IMR-90 (cell line): ENCODE measurements around the gene MOCS1. TPM values are rescaled to one million over a fixed set of nuclear protein-coding genes. Genes with fewer than 3 reads are reported as not detected.
A peak's percentile ranks its signal among the peaks of the same experiment; 100 is the strongest.

Experiments
- ATAC-seq: fragments of 200-7000 bp; cut with Tn5 transposase; 2 replicates; pipeline ENCODE4 v1.9.1; 2020; ENCODE audit warnings: low read depth, mild to moderate bottlenecking, moderate library complexity
- BruUV-seq: library from RNA; stranded (reverse); fragments of 400-500 nt; replicated peaks from 2 replicates; lab custom pipeline; 2021; lab: Mats Ljungman, UMichigan
- CTCF ChIA-PET: fragments of 300-600 bp; formaldehyde crosslinking; extraction: SDS; loops from one replicate; lab custom pipeline; 2021; ENCODE audit warnings: antibody characterized with exemption; lab: Yijun Ruan, JAX
- POLR2A ChIA-PET: fragments of 300-600 bp; sonication (Branson Sonifier 250); formaldehyde crosslinking; loops from one replicate; lab custom pipeline; 2022; ENCODE audit warnings: antibody characterized with exemption; ENCODE audit not compliant: unreplicated experiment; lab: Charles Lee
- DNase-seq: peaks from one replicate; pipeline ENCODE4 v3.0.0; 2013
- H2AFZ ChIP-seq: replicated peaks from 2 replicates; pipeline ENCODE3; 2013; ENCODE audit warnings: low read length, mild to moderate bottlenecking; ENCODE audit not compliant: poor library complexity
- H2AK5ac ChIP-seq: 2 replicates; pipeline ENCODE4 v1.6.1; 2013; ENCODE audit warnings: low read depth, low read length, inconsistent platforms
- H2AK9ac ChIP-seq: replicated peaks from 2 replicates; pipeline ENCODE3; 2013; ENCODE audit warnings: mild to moderate bottlenecking, low read depth, low read length, moderate library complexity; ENCODE audit not compliant: poor library complexity
- H2BK120ac ChIP-seq: 2 replicates; pipeline ENCODE4 v1.6.1; 2013; ENCODE audit warnings: low read depth, low read length, inconsistent platforms
- H2BK15ac ChIP-seq: 3 replicates; pipeline ENCODE4 v1.6.1; 2013; ENCODE audit warnings: low read depth, low read length, inconsistent platforms
- H2BK20ac ChIP-seq: 2 replicates; pipeline ENCODE4 v1.6.1; 2013; ENCODE audit warnings: low read depth, mild to moderate bottlenecking, inconsistent platforms, low read length, moderate library complexity
- H2BK5ac ChIP-seq: 2 replicates; pipeline ENCODE4 v1.6.1; 2013; ENCODE audit warnings: mild to moderate bottlenecking, low read depth, low read length, inconsistent platforms; ENCODE audit not compliant: poor library complexity, severe bottlenecking
- H3K14ac ChIP-seq: replicated peaks from 2 replicates; pipeline ENCODE4 v1.6.1; 2013; ENCODE audit warnings: low read depth, low read length, inconsistent platforms
- H3K18ac ChIP-seq: 2 replicates; pipeline ENCODE4 v1.6.1; 2013; ENCODE audit warnings: low read depth, low read length, control low read depth
- H3K23ac ChIP-seq: 2 replicates; pipeline ENCODE4 v1.6.1; 2013; ENCODE audit warnings: low read depth, low read length, inconsistent platforms
- H3K27ac ChIP-seq: 2 replicates; pipeline ENCODE4 v1.5.1; 2013; ENCODE audit warnings: mild to moderate bottlenecking, control low read depth, low read length; ENCODE audit not compliant: insufficient read depth
- H3K27me3 ChIP-seq: 2 replicates; pipeline ENCODE4 v1.6.1; 2013; ENCODE audit warnings: low read length; ENCODE audit not compliant: control insufficient read depth, insufficient read depth
- H3K36me3 ChIP-seq: 2 replicates; pipeline ENCODE4 v1.6.1; 2013; ENCODE audit warnings: low read length, mixed read lengths; ENCODE audit not compliant: control insufficient read depth, insufficient read depth
- H3K4ac ChIP-seq: 2 replicates; pipeline ENCODE4 v1.6.1; 2013; ENCODE audit warnings: low read depth, low read length, inconsistent platforms
- H3K4me1 ChIP-seq: 2 replicates; pipeline ENCODE4 v1.6.1; 2013; ENCODE audit warnings: low read length, mixed read lengths; ENCODE audit not compliant: control insufficient read depth, insufficient read depth
- H3K4me2 ChIP-seq: 2 replicates; pipeline ENCODE4 v1.6.1; 2013; ENCODE audit warnings: low read depth, mild to moderate bottlenecking, control low read depth, low read length, moderate library complexity
- H3K4me3 ChIP-seq: 2 replicates; pipeline ENCODE4 v1.5.1; 2013; ENCODE audit warnings: low read depth, mild to moderate bottlenecking, control low read depth, low read length, moderate library complexity; ENCODE audit not compliant: insufficient read depth
- H3K56ac ChIP-seq: 2 replicates; pipeline ENCODE4 v1.6.1; 2013; ENCODE audit warnings: low read length, inconsistent platforms; ENCODE audit not compliant: insufficient read depth; ENCODE audit errors: extremely low read depth
- H3K79me1 ChIP-seq, 2 experiments: 2 replicates each; pipeline ENCODE4 v1.6.1; 2013; ENCODE audit warnings: low read length in 2 of 2, inconsistent platforms in 1 of 2, low read depth in 1 of 2
- H3K9ac ChIP-seq: 2 replicates; pipeline ENCODE4 v1.6.1; 2013; ENCODE audit warnings: low read depth, low read length, control low read depth
- H3K9me1 ChIP-seq: 2 replicates; pipeline ENCODE4 v1.6.1; 2013; ENCODE audit warnings: low read length, inconsistent platforms; ENCODE audit not compliant: insufficient read depth
- H3K9me3 ChIP-seq: 2 replicates; pipeline ENCODE4 v1.6.1; 2013; ENCODE audit warnings: low read length; ENCODE audit not compliant: control insufficient read depth, insufficient read depth
- H4K20me1 ChIP-seq: 2 replicates; pipeline ENCODE4 v1.6.1; 2013; ENCODE audit warnings: low read length, inconsistent platforms; ENCODE audit not compliant: insufficient read depth
- H4K5ac ChIP-seq: 2 replicates; pipeline ENCODE4 v1.6.1; 2013; ENCODE audit warnings: mild to moderate bottlenecking, low read depth, low read length, control low read depth
- H4K8ac ChIP-seq, 2 experiments: 2 replicates each; pipeline ENCODE4 v1.6.1; 2013; ENCODE audit warnings: low read depth in 2 of 2, low read length in 2 of 2, control low read depth in 1 of 2, inconsistent platforms in 1 of 2
- H4K91ac ChIP-seq: 2 replicates; pipeline ENCODE4 v1.6.1; 2013; ENCODE audit warnings: low read depth, low read length, inconsistent platforms; ENCODE audit not compliant: insufficient read depth
- BHLHE40 ChIP-seq: fragments of 150-350 bp; IDR thresholded peaks from 2 replicates; pipeline ENCODE4 v1.6.1; 2016; ENCODE audit warnings: mild to moderate bottlenecking, low read depth, low read length
- MAZ ChIP-seq: IDR thresholded peaks from 2 replicates; pipeline ENCODE4 v1.6.1; 2012; ENCODE audit warnings: low read depth, mild to moderate bottlenecking, low read length, improper control_type of control experiment, moderate library complexity, borderline replicate concordance
- POLR2A ChIP-seq: IDR thresholded peaks from 2 replicates; pipeline ENCODE4 v1.6.1; 2012; ENCODE audit warnings: mild to moderate bottlenecking, low read depth, low read length
- RAD21 ChIP-seq: IDR thresholded peaks from 2 replicates; pipeline ENCODE4 v1.6.1; 2012; ENCODE audit warnings: low read length, improper control_type of control experiment
- RCOR1 ChIP-seq: IDR thresholded peaks from 2 replicates; pipeline ENCODE4 v1.6.1; 2012; ENCODE audit warnings: mild to moderate bottlenecking, low read length, improper control_type of control experiment; ENCODE audit not compliant: insufficient replicate concordance
- SMC3 ChIP-seq: fragments of 150-350 bp; IDR thresholded peaks from 2 replicates; pipeline ENCODE4 v1.6.1; 2016; ENCODE audit warnings: low read depth, mild to moderate bottlenecking, antibody characterized with exemption, low read length, moderate library complexity
- WGBS, 2 experiments: methylation state at CpG; one replicate each; pipeline versions ENCODE4 v1.1.5 to v1.1.7; 2013; ENCODE audit warnings: missing lambda C conversion rate in 2 of 2; ENCODE audit not compliant: insufficient read length in 1 of 2; ENCODE audit errors: extremely low coverage in 2 of 2; 5-methylcytosine and 5-hydroxymethylcytosine counted together
- dilution Hi-C: fragments of 300-500 bp; cut with HindIII; formaldehyde crosslinking; loops from one replicate; pipeline ENCODE4 v1.14.3; 2018; ENCODE audit warnings: low sequenced_read_pairs; ENCODE audit not compliant: unreplicated experiment
- in situ Hi-C: fragments of 300-500 bp; cut with MboI; formaldehyde crosslinking; loops from 3 replicates; pipeline ENCODE4 v1.14.3; 2019; ENCODE audit warnings: low sequenced_read_pairs, inconsistent platforms, mixed read lengths
- intact Hi-C: fragments of 100-400 bp; cut with micrococcal nuclease; formaldehyde crosslinking; loops from 2 replicates; pipeline ENCODE4 v1.10.0; 2022
- polyA plus RNA-seq, 3 experiments: library from polyadenylated mRNA; depleted of rRNA; stranded (reverse); fragments of >200 nt; gene quantifications; 2 replicates each; pipeline ENCODE4 v1.2.3, GENCODE V29; 2012; ENCODE audit warnings: low replicate concordance in 1 of 3
- total RNA-seq: library from RNA; depleted of rRNA; stranded (reverse); fragments of >200 nt; gene quantifications from 2 replicates; pipeline ENCODE4 v1.2.3, GENCODE V29; 2012
- TF ChIP-seq, protein P1 (sequence below): conservative IDR thresholded peaks from 2 replicates; pipeline ENCODE4 v1.5.1; 2012; ENCODE audit warnings: mild to moderate bottlenecking, low read depth, low read length, improper control_type of control experiment
- TF ChIP-seq, protein P2 (sequence below): fragments of 150-350 bp; IDR thresholded peaks from 2 replicates; pipeline ENCODE4 v1.6.1; 2017; ENCODE audit warnings: mild to moderate bottlenecking, antibody characterized with exemption, low read length, low read depth
- TF ChIP-seq, protein P3 (sequence below): fragments of 150-350 bp; IDR thresholded peaks from 2 replicates; pipeline ENCODE4 v1.6.1; 2016; ENCODE audit warnings: low read depth, mild to moderate bottlenecking, low read length, moderate library complexity, borderline replicate concordance

MOCS1 gene
- total and polyA plus RNA-seq, 2 of the 4 experiments (the other 2 are of a cell fraction): 5.5 to 9.5 TPM

DNA sequence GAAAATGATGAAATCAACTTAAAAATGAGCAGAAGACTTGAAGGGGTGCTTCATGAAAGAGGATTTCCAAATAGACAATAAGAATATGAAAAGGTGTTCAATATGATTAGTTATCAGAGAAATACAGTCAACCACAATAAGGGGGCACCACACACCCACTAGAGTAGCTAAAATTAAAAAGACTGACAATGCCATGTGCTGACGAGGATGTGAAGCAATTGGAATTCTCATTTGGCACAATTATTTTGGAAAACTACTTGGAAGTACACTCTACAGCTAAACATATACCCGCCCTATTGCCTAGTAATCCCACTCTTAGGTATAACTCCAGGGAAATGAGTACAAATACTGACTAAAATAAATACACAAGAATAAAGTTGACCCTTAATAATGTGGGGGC, 45.0 kb downstream of the MOCS1 start:
- Histone ChIP-seq H3K18ac (no peak overlapping the region), H3K27ac (no peak overlapping the region), H3K9me1 (peaks cover 24% of the 10 kb centered on the region; the same call in 1 of the 2 replicates), H2BK120ac (no peak overlapping the region), H3K36me3 (no peaks in the 10 kb centered on the region), H2BK5ac (no peak overlapping the region), H3K4me3 (no peak overlapping the region), H3K9me3 (no peaks in the 10 kb centered on the region), H3K14ac (no peak overlapping the region), H4K91ac (no peak overlapping the region), H3K56ac (no peak overlapping the region), H3K23ac (no peak overlapping the region), H2BK20ac (peak overlapping the region; percentile 64; the same call in 1 of the 2 replicates), H3K4me1 (peaks cover 39% of the 10 kb centered on the region), H3K27me3 (no peaks in the 10 kb centered on the region), H4K5ac (no peak overlapping the region), H2AK9ac (no peak overlapping the region), H3K79me1 (0 out of 4 replicates have a peak, but pooled peaks cover 0 to 5% of the 10 kb centered on the region in 2 experiments), H4K20me1 (no peaks in the 10 kb centered on the region), H4K8ac (no peak overlapping the region), H3K4me2 (no peak overlapping the region), H2AK5ac (no peak overlapping the region), H3K4ac (peak overlapping the region; percentile 22; the same call in 1 of the 2 replicates), H3K9ac (no peak overlapping the region), H2AFZ (no peak overlapping the region), H2BK15ac (no peak overlapping the region; the same call in 2 of the 3 replicates)
- POLR2A ChIA-PET: no interaction called here
- in situ Hi-C loops: loop anchor here (10.0 kb wide), 1 partner anchor 524 kb away; no protein-coding TSS in a partner anchor
- no peak for DNase-seq
- CTCF ChIA-PET: interaction anchor here (1.2 kb wide), 1 partner anchor 24 kb away, joined by 4 read pairs; no protein-coding TSS in a partner anchor
- dilution Hi-C loops: no loop called here
- no TSS peak for BruUV-seq
- no CpG with 5 or more reads among the region's 2 CpGs for whole genome bisulfite sequencing, 2 experiments
- ATAC-seq: no peak
- intact Hi-C loops: loop anchor here (5.0 kb wide), 1 partner anchor 73 kb away; no protein-coding TSS in a partner anchor
- TF ChIP-seq MAZ: no peak
- TF ChIP-seq BHLHE40: no peak
- no peak for TF ChIP-seq RCOR1
- TF ChIP-seq, protein P1, sequence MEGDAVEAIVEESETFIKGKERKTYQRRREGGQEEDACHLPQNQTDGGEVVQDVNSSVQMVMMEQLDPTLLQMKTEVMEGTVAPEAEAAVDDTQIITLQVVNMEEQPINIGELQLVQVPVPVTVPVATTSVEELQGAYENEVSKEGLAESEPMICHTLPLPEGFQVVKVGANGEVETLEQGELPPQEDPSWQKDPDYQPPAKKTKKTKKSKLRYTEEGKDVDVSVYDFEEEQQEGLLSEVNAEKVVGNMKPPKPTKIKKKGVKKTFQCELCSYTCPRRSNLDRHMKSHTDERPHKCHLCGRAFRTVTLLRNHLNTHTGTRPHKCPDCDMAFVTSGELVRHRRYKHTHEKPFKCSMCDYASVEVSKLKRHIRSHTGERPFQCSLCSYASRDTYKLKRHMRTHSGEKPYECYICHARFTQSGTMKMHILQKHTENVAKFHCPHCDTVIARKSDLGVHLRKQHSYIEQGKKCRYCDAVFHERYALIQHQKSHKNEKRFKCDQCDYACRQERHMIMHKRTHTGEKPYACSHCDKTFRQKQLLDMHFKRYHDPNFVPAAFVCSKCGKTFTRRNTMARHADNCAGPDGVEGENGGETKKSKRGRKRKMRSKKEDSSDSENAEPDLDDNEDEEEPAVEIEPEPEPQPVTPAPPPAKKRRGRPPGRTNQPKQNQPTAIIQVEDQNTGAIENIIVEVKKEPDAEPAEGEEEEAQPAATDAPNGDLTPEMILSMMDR: no peak
- no peak for TF ChIP-seq SMC3
- no peak for TF ChIP-seq RAD21
- TF ChIP-seq, protein P2, sequence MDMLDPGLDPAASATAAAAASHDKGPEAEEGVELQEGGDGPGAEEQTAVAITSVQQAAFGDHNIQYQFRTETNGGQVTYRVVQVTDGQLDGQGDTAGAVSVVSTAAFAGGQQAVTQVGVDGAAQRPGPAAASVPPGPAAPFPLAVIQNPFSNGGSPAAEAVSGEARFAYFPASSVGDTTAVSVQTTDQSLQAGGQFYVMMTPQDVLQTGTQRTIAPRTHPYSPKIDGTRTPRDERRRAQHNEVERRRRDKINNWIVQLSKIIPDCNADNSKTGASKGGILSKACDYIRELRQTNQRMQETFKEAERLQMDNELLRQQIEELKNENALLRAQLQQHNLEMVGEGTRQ: no peak
- TF ChIP-seq, protein P3, sequence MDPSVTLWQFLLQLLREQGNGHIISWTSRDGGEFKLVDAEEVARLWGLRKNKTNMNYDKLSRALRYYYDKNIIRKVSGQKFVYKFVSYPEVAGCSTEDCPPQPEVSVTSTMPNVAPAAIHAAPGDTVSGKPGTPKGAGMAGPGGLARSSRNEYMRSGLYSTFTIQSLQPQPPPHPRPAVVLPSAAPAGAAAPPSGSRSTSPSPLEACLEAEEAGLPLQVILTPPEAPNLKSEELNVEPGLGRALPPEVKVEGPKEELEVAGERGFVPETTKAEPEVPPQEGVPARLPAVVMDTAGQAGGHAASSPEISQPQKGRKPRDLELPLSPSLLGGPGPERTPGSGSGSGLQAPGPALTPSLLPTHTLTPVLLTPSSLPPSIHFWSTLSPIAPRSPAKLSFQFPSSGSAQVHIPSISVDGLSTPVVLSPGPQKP: no peak
- TF ChIP-seq POLR2A: no peak
